NCI-H2196 (cell line): ENCODE data around the gene MS4A6A.
"Not testable (repeated sequence)": the region's sequence is repeated elsewhere in the genome, so short reads cannot be mapped to it uniquely, and the experiment has no call there.

Experiments used
- DNase-seq: peaks from one replicate; lab custom pipeline; 2025; ENCODE audit not compliant: unreplicated experiment; lab: John Stamatoyannopoulos, UW

Gene MS4A6A

GRCh38 chr11:60182541-60183330 lies at the start of gene MS4A6A:
TSS of gene MS4A6A (minus strand) at chr11:60183083. CDS start at chr11:60181727, 1,356 bp downstream.
- DNase-seq: no peak

DNA sequence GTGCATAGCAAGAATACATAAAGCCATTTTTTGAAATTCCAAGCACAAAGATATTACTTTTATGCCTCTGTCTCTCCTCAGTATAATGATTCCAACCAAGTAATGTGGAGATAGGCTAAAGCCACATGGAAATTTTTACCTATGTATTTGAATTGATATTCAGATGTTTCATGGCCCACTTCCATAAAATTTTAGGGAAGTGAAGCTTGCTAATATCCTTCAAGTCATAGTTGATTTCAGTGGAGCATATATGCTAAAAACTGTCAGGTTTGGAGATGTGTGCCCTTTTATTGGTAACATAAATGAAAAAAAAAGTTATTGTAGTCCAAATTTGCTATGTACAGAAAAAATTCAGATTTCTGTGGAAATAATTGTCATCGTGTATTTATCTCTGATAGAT lies 47.8 kb upstream of the MS4A6A start:
- DNase-seq: no peak

GRCh38 chr11:60222141-60222540 lies 39.3 kb upstream of the MS4A6A start:
- DNase-seq: no peak

DNA sequence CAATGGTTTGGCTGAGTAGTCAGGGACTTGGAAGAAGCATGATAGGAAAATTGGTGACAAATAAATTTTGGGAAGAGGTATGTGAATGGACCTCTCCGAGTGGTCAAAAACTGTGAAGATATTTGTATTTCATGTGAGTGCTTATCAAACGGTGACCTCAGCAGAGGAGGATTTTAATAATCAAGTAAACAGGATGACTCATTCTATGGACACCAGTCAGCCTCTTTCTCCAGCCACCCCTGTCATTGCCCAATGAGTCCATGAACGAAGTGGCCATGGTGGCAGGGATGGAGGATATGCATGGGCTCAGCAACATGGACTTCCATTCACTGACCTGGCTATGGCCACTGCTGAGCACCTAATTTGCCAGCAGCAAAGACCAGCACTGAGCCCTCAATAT lies 38.8 kb upstream of the MS4A6A start:
- no peak for DNase-seq

- DNase-seq: no peak
These were observed 38.3 kb upstream of the MS4A6A start for GRCh38 chr11:60221181-60221580.

GRCh38 chr11:60214386-60214785 lies 31.5 kb upstream of the MS4A6A start:
- DNase-seq: no peak

DNA sequence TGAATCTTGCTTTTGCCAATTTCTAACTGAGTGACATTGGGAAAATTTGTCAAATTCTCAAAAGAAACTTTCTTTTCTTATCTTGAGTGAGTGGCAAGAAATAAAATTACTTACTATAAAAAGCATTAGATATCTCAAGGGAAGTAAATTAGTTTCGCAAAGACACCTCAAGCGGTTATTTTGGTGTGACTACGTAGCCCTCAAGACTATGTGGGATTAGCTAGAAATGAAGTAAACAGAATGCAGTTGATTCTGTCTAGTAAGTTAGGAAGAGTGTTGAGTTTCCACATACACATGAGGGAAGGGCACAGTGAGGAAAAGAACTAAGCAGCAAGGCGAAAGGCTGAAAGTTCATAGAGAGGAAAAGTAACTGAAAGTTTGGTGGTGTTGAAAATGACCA lies 28.3 kb upstream of the MS4A6A start:
- DNase-seq: no peak

DNA sequence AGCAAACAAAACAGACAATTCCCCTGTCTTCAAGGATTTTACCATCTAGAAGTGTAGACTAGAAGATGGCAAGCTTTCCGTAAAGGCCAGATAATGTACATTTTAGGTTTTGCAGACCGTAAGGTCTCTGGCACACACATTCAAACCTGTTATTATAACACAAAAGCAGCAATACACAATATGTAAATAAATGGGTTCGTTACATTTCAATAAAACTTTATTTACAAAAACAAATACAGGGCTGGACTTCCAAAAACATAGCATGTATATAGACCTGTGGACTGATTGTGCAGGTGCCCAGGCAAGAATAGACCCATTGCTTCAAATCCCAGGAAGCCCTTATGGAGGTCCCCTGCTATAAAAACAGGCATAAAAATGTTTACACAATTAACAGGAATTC lies 27.1 kb upstream of the MS4A6A start:
- no peak for DNase-seq

DNA sequence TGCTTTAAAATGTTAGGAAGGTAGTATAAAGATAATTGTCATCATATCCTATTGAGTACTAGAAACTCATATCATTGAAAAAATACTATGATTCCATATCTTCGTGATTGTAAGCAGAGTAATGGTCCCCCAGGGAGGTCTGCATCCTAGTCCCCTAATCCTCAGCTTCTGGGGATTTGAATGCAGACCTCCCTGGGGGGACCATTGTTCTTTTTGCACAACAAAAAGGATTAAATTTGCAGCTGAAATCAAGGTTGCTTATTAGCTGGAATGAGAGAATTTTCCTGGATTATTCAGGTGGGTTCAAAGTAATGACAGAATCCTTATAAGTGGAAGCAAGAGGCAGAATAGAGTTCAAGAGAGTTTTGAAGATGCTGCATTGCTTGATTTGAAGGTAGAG lies 26.1 kb upstream of the MS4A6A start:
- DNase-seq: no peak

- no peak for DNase-seq
These were observed 25.4 kb upstream of the MS4A6A start for GRCh38 chr11:60208146-60208895.

- no peak for DNase-seq
These were observed 23.7 kb upstream of the MS4A6A start for GRCh38 chr11:60206616-60207015.

- no peak for DNase-seq
These were observed 22.0 kb upstream of the MS4A6A start for GRCh38 chr11:60204922-60205321.

GRCh38 chr11:60201334-60201733 lies 18.5 kb upstream of the MS4A6A start:
- DNase-seq: not testable (repeated sequence)

DNA sequence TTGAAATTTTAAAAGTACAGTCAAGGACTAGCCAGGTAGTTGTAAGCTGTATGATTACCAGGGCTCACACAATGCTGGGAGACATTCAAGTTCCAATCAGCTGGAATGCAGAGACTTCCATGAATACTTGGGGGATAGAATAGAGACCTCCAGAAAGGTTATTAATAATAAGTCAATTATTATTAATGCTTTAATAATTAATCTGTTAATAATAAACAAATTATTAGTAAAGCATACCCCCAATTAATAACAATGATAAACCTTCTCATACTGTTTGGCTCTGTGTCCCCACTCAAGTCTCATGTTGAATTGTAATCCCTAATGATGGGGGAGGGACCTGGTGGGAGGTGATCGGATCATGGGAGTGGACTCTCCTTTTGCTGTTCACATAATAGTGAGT lies 14.6 kb upstream of the MS4A6A start:
- no peak for DNase-seq

DNA sequence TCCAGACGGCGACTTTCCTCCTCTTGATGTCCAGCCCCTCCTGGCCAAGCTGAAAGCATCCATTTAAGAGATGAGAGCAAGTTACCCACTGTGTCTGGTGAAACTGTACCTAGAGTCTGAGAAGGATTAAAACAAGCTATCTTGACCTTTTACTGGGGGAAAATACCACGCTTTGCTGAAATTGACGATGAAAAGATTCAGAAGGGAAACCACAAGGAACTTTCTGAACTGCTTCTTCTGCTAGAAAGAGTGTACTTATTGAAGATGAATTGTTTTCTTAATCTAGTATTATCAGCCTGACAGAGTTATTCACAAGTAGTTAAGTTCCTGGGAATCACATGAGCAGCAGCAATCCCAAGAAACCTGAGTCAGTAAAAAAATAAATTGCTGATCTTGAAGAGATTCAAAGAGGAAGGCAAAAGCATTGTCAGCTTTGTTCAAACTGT lies 13.1 kb upstream of the MS4A6A start:
- DNase-seq: no peak

DNA sequence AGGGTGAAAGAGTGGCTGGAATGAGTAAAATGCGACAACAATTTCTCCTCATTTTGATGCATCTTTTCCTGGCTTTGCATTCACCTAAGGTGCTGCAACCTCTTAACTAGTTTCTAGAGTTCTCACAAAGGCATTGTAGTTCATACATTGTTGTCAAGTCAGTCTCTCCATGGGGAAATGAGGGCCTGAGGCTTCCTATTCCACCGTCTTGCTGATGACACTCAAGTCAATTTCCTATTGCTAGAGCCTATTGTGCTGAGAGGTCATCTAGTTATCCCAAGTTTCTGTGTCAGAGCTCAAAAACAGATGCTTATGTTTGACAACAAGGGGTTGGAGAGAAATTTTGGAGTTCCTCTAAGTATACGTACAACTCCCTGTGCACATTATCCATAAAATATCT lies 11.6 kb upstream of the MS4A6A start:
- no peak for DNase-seq

- DNase-seq: peak; percentile 34
These were observed 11.0 kb upstream of the MS4A6A start for GRCh38 chr11:60193687-60194433.

DNA sequence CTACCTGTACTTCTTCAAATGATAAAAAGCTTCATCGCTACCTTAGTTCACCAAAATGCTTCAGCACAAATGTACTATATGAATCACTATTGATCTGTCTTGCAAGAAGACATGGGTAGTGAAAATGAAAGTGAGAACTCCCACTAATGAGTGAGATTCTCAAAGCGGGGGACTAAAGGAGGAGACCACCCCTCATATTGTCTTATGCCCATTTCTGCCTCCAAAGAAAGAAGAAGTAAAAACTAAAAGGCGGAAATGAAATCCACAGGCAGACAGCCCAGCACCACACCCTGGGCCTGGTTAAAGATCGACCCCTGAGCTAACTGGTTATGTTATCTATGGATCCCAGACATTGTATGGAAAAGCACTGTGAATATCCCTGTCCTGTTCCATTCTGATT lies 9.7 kb upstream of the MS4A6A start:
- DNase-seq: not testable (repeated sequence)

GRCh38 chr11:60188481-60188880 lies 5.6 kb upstream of the MS4A6A start:
- DNase-seq: not testable (repeated sequence)

GRCh38 chr11:60186128-60186527 lies 3.2 kb upstream of the MS4A6A start:
- DNase-seq: not testable (repeated sequence)

GRCh38 chr11:60185512-60185827 lies 2.6 kb upstream of the MS4A6A start:
- not testable (repeated sequence) for DNase-seq
